ENCODE data around the gene MTMR12.
"Not testable (repeated sequence)": the region's sequence is repeated elsewhere in the genome, so short reads cannot be mapped to it uniquely, and the experiment has no call there.

The MTMR12 gene

DNA sequence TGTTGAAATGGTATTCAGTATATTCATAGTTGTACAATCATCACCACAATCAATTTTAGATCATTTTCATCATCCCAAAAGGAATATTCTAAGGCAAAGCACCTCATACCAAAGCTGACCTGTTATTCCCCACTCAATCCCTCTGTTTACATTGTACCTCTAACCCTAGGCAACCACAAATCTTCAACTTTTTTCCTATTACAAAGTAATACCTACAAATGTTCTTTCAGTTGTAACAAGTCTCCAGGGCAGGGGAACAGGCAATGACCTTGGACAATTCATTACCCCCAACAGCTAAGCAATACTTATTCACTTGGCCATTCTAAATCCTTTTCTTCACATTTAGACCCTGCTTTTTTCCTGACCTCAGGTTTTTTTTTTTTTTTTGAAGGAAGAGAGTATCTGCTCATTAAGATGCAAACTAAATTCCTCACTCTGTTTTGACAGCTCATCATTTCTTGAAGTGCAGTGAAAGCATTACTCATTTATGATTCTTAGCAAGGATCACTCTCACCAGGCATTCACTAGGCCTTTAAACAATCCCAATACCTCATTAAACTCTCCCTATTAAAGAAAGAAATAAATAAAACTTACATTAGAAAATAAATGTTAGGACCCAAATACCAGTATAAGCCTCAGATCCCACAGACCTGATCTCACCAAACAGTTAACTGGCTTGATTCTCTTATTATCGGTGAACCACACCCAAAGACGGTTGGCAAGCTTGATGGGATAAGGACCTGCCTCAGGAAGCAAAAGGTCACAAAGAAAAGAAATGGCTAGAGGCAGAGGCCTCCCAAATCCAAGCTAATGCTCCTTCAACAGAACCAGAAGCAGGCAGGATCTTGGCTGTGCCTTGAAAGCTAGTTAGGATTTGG, 15.3 kb downstream of the MTMR12 start:
- no peak for DNase-seq

- DNase-seq: not testable (repeated sequence)
These were observed 16.6 kb downstream of the MTMR12 start for GRCh38 chr5:32295966-32296772.

GRCh38 chr5:32291591-32291990, 21.1 kb downstream of the MTMR12 start:
- no peak for DNase-seq

- no peak for DNase-seq
These were observed 21.8 kb downstream of the MTMR12 start for GRCh38 chr5:32290922-32291321.

- not testable (repeated sequence) for DNase-seq
These were observed 22.2 kb downstream of the MTMR12 start for GRCh38 chr5:32290501-32290900.

DNA sequence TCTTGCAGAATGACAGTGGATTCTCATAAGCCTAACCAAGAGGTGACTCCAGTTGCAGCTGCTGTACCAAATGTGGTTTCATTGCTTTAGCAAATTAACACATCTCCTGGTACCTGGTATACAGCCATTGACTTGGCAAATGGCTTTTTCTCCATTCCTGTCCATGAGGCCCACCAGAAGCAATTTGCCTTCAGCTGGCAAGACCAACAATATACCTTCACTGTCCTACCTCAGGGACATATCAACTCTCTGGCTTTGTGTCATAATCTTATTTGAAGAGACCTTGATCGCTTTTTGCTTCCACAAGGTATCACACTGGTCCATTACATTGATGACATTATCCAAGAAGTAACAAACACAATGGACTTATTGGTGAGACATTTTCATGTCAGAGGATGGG, 22.8 kb downstream of the MTMR12 start:
- not testable (repeated sequence) for DNase-seq

DNA sequence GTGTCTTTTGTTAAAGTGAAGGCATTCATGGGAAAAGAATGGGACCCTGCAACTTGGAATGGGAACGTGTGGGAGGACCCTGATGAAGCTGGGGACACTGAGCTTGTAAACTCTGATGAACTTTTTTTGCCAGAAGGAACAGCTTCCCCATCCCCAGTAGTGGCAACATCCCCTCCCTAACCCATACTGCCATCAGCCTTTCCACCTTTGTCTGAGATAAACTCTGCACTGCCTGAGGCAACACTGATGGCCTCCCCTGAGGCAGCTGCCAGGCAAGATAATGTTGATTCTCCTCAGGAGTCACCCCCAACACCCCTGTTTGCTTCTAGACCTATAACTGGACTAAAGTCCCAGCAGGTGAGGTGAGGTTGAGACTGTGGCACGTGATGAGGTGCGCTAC, 24.6 kb downstream of the MTMR12 start:
- not testable (repeated sequence) for DNase-seq

- DNase-seq: not testable (repeated sequence)
These were observed 25.2 kb downstream of the MTMR12 start for GRCh38 chr5:32287525-32287924.

- no peak for DNase-seq
These were observed 27.1 kb downstream of the MTMR12 start for GRCh38 chr5:32285510-32286138.

GRCh38 chr5:32283539-32284377, 29.0 kb downstream of the MTMR12 start:
- DNase-seq: peak in 1 of 2 donors; percentile 1

DNA sequence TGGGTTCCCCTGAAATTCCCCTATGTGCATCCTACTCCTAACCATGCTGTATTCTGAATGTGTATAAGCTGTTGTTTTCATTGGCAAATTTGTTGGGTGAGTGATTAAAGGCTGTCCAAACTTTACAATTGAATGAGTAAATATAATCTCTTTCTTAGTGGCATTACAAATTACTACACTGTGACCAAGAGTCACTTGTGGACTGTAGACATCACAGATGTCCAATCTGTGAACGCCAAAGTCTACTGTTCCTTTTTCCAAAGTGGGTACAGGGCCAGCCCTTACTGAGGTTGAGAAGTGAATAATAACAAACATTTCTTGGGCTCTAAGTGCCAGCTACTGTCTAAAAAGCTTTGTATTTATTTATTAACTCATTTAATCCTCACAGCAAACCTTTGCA, 29.7 kb downstream of the MTMR12 start:
- no peak for DNase-seq

DNA sequence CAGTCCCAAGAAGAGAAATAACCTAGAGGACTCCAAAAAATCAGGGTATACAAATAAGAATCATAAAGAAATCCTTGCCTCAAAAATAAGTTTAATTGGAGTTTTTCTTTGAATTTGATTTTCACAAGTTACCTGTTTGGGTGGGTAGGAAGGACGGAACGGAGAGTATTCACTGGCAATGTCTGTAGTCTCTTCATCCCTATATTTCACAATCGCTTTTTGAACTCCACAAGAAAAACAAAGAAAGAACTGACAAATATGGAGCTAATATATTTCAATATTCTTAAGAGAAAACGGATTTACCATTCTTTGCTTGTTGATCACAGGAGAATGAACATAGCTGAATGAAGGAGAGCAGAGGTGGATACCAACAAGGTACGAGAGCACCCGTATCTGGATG, 30.1 kb downstream of the MTMR12 start:
- no peak for DNase-seq

- not testable (repeated sequence) for DNase-seq
These were observed 31.2 kb downstream of the MTMR12 start for GRCh38 chr5:32281378-32282133.

DNA sequence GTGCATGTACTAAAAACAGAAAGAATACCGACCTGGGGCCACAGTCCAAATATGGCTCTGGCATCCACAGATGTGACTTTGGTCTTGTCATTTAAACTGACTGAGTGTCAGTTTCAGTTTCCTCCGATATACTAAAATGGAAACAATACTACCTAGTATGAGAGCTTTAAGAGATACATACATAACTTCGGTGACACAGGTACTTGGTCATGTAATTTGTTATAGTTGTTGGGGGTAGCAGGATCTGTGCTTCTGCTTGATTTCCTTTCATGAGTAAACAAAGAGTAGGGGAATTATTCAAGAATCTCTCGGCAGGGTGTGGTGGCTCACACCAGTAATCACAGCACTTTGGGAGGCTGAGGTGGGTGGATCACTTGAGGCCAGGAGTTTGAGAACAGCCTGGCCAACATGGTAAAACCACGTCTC, 32.1 kb downstream of the MTMR12 start:
- no peak for DNase-seq

GRCh38 chr5:32279786-32280185, 33.0 kb downstream of the MTMR12 start:
- DNase-seq: no peak

DNA sequence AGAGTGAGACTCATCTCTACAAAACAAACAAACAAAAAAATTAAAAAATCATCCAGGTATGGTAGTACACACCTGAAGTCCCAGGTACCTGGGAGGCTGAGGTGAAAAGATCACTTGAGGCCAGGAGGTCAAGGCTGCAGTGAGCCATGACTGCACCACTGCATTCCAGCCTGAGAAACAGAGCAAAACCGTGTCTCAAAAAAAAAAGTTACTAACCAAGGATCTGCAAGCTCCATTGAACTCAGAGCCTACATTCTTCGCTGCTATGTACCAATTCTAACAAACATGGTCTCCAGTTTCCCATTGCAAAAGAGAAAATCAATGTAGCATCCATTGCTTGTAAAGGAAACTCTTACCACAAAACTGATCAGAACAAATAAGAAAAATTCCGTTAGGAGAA, 33.5 kb downstream of the MTMR12 start:
- no peak for DNase-seq

- DNase-seq: no peak
These were observed 34.3 kb downstream of the MTMR12 start for GRCh38 chr5:32278406-32278805.

GRCh38 chr5:32277798-32278197, 34.9 kb downstream of the MTMR12 start:
- DNase-seq: no peak

- DNase-seq: no peak
These were observed 36.4 kb downstream of the MTMR12 start for GRCh38 chr5:32276173-32276853.

- DNase-seq: no peak
These were observed 37.4 kb downstream of the MTMR12 start for GRCh38 chr5:32275396-32275741.

Measured in activated CD4-positive, alpha-beta T cell treated with anti-CD3 and anti-CD28 coated beads for 4 hours (primary cell).